Endothelial cell of umbilical vein (primary cell): ENCODE data around the gene TXNL4B. TPM values are rescaled to one million over a fixed set of nuclear protein-coding genes. Genes with fewer than 3 reads are reported as not detected.

Experiments used
- BruUV-seq: library from RNA; stranded (reverse); fragments of 400-500 nt; replicated peaks from 2 replicates; lab custom pipeline; 2021; lab: Mats Ljungman, UMichigan
- CTCF ChIA-PET: fragments of 300-600, 350-600 bp; sonication (Branson Sonifier 250); formaldehyde crosslinking; loops from one replicate; lab custom pipeline; 2021; ENCODE audit warnings: antibody characterized with exemption, inconsistent platforms; lab: Charles Lee
- POLR2A ChIA-PET: fragments of 300-600, 350-600 bp; sonication (Branson Sonifier 250); formaldehyde crosslinking; loops from one replicate; lab custom pipeline; 2021; ENCODE audit warnings: antibody characterized with exemption, inconsistent platforms; lab: Charles Lee
- DNase-seq: peaks from one replicate; pipeline ENCODE4 v3.0.0-alpha.2; 2011; ENCODE audit warnings: low read depth, low spot score
- FAIRE-seq: peaks from 2 replicates; lab custom pipeline; 2011; peaks lifted over from hg19 to GRCh38; lab: Jason Lieb, UNC
- H2AFZ ChIP-seq: 2 replicates; pipeline ENCODE4 v1.6.0; 2012; ENCODE audit warnings: low read depth, low read length, control low read depth, inconsistent platforms
- H3K27ac ChIP-seq: 2 replicates; pipeline ENCODE4 v1.5.1; 2011; ENCODE audit warnings: low read depth, mild to moderate bottlenecking, control low read depth, low read length, moderate library complexity; ENCODE audit not compliant: insufficient read depth
- H3K27me3 ChIP-seq, 2 experiments: 2 replicates each; pipeline versions ENCODE4 v1.6.0 to v1.6.1; 2011; ENCODE audit warnings: low read length in 2 of 2, mixed read lengths in 1 of 2; ENCODE audit not compliant: control insufficient read depth in 2 of 2, insufficient read depth in 2 of 2
- H3K36me3 ChIP-seq, 2 experiments: 2 replicates in 1 of 2; 3 replicates in 1 of 2; pipeline ENCODE4 v1.5.1; 2011; ENCODE audit warnings: low read length in 2 of 2, mild to moderate bottlenecking in 1 of 2, moderate library complexity in 1 of 2; ENCODE audit not compliant: control insufficient read depth in 2 of 2, insufficient read depth in 2 of 2; ENCODE audit errors: extremely low read depth in 1 of 2
- H3K4me1 ChIP-seq: 3 replicates; pipeline ENCODE4 v1.5.1; 2011; ENCODE audit warnings: mild to moderate bottlenecking, low read length; ENCODE audit not compliant: control insufficient read depth, insufficient read depth; ENCODE audit errors: extremely low read depth
- H3K4me2 ChIP-seq: 2 replicates; pipeline ENCODE4 v1.6.1; 2011; ENCODE audit warnings: low read length, control low read depth, mixed read lengths; ENCODE audit not compliant: insufficient read depth
- H3K4me3 ChIP-seq, 3 experiments: fragments of 200-600 bp in 1 of 3; sonication (generic), shearing (Covaris generic) in 1 of 3; replicated peaks in 1 of 3; 2 replicates each; pipeline ENCODE4 v1.5.1; 2011 to 2016; ENCODE audit warnings: control low read depth in 3 of 3, low read length in 3 of 3, mild to moderate bottlenecking in 2 of 3, inconsistent platforms in 1 of 3, low read depth in 1 of 3, moderate library complexity in 1 of 3; ENCODE audit not compliant: insufficient read depth in 1 of 3
- H3K79me2 ChIP-seq: 2 replicates; pipeline ENCODE4 v1.6.0; 2012; ENCODE audit warnings: low read length, inconsistent platforms; ENCODE audit not compliant: control insufficient read depth, insufficient read depth
- H3K9ac ChIP-seq: replicated peaks from 2 replicates; pipeline ENCODE3; 2011; ENCODE audit warnings: low read length, control low read depth; ENCODE audit not compliant: insufficient read depth; ENCODE audit errors: extremely low read depth
- H3K9me1 ChIP-seq: replicated peaks from 3 replicates; pipeline ENCODE4 v1.6.0; 2011; ENCODE audit warnings: mild to moderate bottlenecking, low read length; ENCODE audit not compliant: control insufficient read depth, insufficient read depth; ENCODE audit errors: extremely low read depth
- H3K9me3 ChIP-seq: replicated peaks from 2 replicates; pipeline ENCODE4 v1.5.1; 2012; ENCODE audit warnings: low read length, inconsistent platforms; ENCODE audit not compliant: control insufficient read depth, insufficient read depth
- H4K20me1 ChIP-seq: replicated peaks from 2 replicates; pipeline ENCODE3; 2011; ENCODE audit warnings: mild to moderate bottlenecking, low read length; ENCODE audit not compliant: control insufficient read depth, insufficient read depth; ENCODE audit errors: extremely low read depth
- FOS ChIP-seq: IDR thresholded peaks from 2 replicates; pipeline ENCODE4 v1.6.1; 2011; ENCODE audit warnings: mild to moderate bottlenecking, low read length, moderate library complexity, borderline replicate concordance; ENCODE audit not compliant: insufficient read depth
- JUN ChIP-seq: IDR thresholded peaks from 2 replicates; pipeline ENCODE4 v1.6.1; 2011; ENCODE audit warnings: borderline replicate concordance, low read depth; ENCODE audit not compliant: insufficient read length, insufficient read depth
- MYC ChIP-seq: IDR thresholded peaks from one replicate; pipeline ENCODE4 v1.6.1; 2011; ENCODE audit warnings: mild to moderate bottlenecking, low read depth, low read length
- POLR2A ChIP-seq: IDR thresholded peaks from 2 replicates; pipeline ENCODE4 v1.6.1; 2012; ENCODE audit warnings: low read depth, mild to moderate bottlenecking, control low read depth, low read length
- POLR2AphosphoS5 ChIP-seq: IDR thresholded peaks from 2 replicates; pipeline ENCODE4 v1.6.1; 2012; ENCODE audit warnings: low read depth, mild to moderate bottlenecking, control low read depth, low read length, moderate library complexity; ENCODE audit not compliant: insufficient read depth
- dilution Hi-C: fragments of 300-500 bp; cut with MboI; formaldehyde crosslinking; loops from one replicate; pipeline ENCODE4 v1.15.0; 2019; ENCODE audit warnings: low sequenced_read_pairs; ENCODE audit not compliant: extremely low pct_ligation_motif_present
- intact Hi-C: fragments of 100-400 bp; cut with micrococcal nuclease; formaldehyde crosslinking; loops from one replicate; pipeline ENCODE4 v1.10.0; 2022
- polyA plus RNA-seq, 4 experiments: library from polyadenylated mRNA; depleted of rRNA in 3 of 4; stranded (reverse) in 3 of 4; unstranded in 1 of 4; fragments of >200 nt; gene quantifications; 2 replicates each; pipeline versions ENCODE4 v1.2.1 to v1.2.3, GENCODE V29; 2011 to 2012; ENCODE audit warnings: missing spikeins in 1 of 4
- total RNA-seq: library from RNA; stranded (reverse); gene quantifications from 2 replicates; pipeline ENCODE4 v1.2.3, GENCODE V29; 2021
- TF ChIP-seq, protein P1 (sequence below), 2 donors: IDR thresholded peaks; 1 replicate in 1 of 2; 2 replicates in 1 of 2; pipeline ENCODE4 v1.5.1; 2011; ENCODE audit warnings: low read length in 2 of 2, mild to moderate bottlenecking in 2 of 2, moderate library complexity in 2 of 2, control low read depth in 1 of 2, inconsistent platforms in 1 of 2, low read depth in 1 of 2; ENCODE audit not compliant: insufficient read depth in 1 of 2; ENCODE audit errors: extremely low read depth in 1 of 2
- TF ChIP-seq, protein P2 (sequence below): IDR thresholded peaks from 2 replicates; pipeline ENCODE4 v1.6.1; 2011; ENCODE audit not compliant: insufficient read depth, insufficient read length

TXNL4B gene
- total and polyA plus RNA-seq, 2 donors (not counting 3 experiments of a cell fraction or from before 2014, with no cell fraction given), result 10.0 to 12.7 TPM

DNA sequence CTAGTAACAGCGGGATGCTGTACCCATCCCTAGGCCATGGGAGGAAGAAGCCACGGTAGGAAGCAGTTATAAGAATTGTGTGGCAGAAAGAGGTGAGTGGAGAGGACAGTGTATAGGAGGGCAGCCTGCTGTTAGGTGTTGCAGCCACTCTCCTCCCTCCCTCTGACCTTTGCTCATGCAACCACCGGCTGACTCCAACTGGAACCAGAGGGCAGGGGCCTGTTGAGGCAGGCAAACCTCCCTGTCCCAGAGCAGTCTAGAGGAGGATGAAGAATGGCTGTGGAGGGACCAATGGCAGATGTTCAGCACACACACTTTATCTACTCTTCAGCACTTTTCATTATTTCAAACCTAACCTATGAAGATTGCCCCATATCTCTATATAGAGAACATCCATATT lies 2.2 kb downstream of the TXNL4B start:
- Histone ChIP-seq H3K9me1 (no peaks in the 10 kb centered on the region), H4K20me1 (no peaks in the 10 kb centered on the region), H3K27me3 (no peaks in the 10 kb centered on the region), H3K4me3 (no peak overlapping the region), H3K4me1 (peaks cover 18% of the 10 kb centered on the region), H2AFZ (no peak overlapping the region), H3K36me3 (peaks cover 15 to 16% of the 10 kb centered on the region in 2 experiments), H3K9ac (no peak overlapping the region), H3K4me2 (no peak overlapping the region), H3K27ac (no peak overlapping the region), H3K79me2 (peaks cover 56% of the 10 kb centered on the region), H3K9me3 (no peaks in the 10 kb centered on the region)
- no peak for FAIRE-seq
- dilution Hi-C loops (no loop called here), intact Hi-C loops (loop anchor here (5.0 to 10.0 kb wide), 3 partner anchors 166 to 976 kb away; partner anchors contain the start of gene PHLPP2)
- TF ChIP-seq POLR2AphosphoS5, result no peak
- TF ChIP-seq MYC, result no peak
- TF ChIP-seq JUN, result no peak
- TF ChIP-seq POLR2A, result no peak
- TF ChIP-seq, protein P1, sequence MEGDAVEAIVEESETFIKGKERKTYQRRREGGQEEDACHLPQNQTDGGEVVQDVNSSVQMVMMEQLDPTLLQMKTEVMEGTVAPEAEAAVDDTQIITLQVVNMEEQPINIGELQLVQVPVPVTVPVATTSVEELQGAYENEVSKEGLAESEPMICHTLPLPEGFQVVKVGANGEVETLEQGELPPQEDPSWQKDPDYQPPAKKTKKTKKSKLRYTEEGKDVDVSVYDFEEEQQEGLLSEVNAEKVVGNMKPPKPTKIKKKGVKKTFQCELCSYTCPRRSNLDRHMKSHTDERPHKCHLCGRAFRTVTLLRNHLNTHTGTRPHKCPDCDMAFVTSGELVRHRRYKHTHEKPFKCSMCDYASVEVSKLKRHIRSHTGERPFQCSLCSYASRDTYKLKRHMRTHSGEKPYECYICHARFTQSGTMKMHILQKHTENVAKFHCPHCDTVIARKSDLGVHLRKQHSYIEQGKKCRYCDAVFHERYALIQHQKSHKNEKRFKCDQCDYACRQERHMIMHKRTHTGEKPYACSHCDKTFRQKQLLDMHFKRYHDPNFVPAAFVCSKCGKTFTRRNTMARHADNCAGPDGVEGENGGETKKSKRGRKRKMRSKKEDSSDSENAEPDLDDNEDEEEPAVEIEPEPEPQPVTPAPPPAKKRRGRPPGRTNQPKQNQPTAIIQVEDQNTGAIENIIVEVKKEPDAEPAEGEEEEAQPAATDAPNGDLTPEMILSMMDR (IDR thresholded peaks at IDR 0.05; ENCODE audit: extremely low read depth in 1 of 2, insufficient read depth in 1 of 2, low read depth in 1 of 2, low read length in 2 of 2), result no peak
- TF ChIP-seq FOS, result no peak
- TF ChIP-seq, protein P2, sequence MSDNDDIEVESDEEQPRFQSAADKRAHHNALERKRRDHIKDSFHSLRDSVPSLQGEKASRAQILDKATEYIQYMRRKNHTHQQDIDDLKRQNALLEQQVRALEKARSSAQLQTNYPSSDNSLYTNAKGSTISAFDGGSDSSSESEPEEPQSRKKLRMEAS, result no peak
- ChIA-PET CTCF (interaction anchor here (1.1 kb wide), 1 partner anchor 25 kb away, joined by 3 read pairs; no protein-coding TSS in a partner anchor), POLR2A (no interaction called here)
- no TSS peak for BruUV-seq
- no peak for DNase-seq
